Dermis microvascular lymphatic vessel endothelial cell (primary cell): ENCODE measurements around the gene TCN2. TPM values are rescaled to one million over a fixed set of nuclear protein-coding genes. Genes with fewer than 3 reads are reported as not detected.
"Not testable (repeated sequence)": the region's sequence is repeated elsewhere in the genome, so short reads cannot be mapped to it uniquely, and the experiment has no call there.

Experiments used
- DNase-seq, 2 donors: peaks; one replicate each; pipeline versions ENCODE4 v3.0.0 to v3.0.0-alpha.2; 2010; ENCODE audit warnings: low read depth in 2 of 2
- total RNA-seq: library from RNA; depleted of rRNA; stranded (reverse); fragments of >200 nt; gene quantifications from 2 replicates; pipeline ENCODE4 v1.2.1, GENCODE V29; 2014

Gene TCN2
- 18.2 and 29.5 TPM in 2 replicates for total RNA-seq

DNA sequence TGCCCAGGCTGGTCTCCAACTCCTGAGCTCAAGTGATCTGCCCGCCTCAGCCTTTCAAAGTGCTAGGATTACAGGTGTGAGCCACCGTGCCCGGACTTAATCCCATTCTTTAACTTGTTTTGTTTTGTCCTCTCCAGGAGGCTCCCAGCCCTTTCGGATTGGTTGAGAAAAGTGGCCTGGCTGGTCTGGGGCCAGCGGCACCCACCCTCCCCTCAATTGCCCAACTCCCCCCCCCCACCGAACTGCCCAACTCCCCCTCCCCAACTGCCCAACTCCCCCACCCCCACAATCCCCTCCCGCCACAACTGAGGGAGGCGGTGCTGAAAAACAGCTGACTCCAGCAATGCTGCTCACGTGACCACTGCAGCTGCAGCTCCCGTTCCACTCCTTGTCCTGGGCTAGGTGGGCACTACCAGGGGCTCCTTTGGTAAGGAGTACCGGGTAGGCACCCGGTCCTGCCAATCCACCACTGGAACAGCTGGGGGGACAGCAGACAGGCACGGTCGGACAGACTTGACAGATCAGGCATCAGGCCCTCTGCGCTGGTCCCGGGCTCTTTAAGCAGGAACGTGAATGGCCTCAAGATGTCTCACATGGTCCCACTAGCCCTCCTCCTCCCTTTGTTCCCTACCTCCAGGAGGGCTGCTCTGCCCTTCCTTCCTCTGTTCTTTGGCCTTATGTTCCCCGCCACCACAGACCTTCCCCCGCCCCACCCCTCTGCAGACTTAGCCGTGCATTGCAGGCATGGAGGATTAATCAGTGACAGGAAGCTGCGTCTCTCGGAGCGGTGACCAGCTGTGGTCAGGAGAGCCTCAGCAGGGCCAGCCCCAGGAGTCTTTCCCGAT lies at the start of gene TCN2:
Gene TCN2 (plus strand): TSS at position 720 of the 845 bp plus-strand sequence. CDS start 158 bp downstream, outside the sequence.
- peak; percentile 31 to 82 for DNase-seq

DNA sequence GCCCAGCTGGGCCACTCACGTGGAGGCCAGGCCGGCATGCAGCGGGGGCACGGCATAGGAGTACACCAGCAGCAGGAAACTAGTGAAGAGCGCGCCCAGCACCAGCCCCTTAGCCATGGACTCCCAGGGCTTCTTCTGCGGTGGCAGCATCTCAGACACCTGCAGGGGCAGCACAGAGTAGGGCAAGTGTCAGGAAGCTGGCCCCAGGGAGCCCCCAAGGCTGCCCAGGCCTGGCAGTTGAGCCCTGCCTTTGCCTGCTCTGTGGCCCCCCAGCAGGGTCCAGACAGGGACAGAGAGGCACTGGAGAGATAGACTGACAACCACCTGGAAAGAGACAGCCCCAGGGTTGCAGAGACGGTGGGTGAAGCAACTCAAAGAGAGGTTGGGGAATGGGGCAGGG lies 49.7 kb upstream of the TCN2 start:
- no peak for DNase-seq

GRCh38 chr22:30559889-30560288 lies 47.1 kb upstream of the TCN2 start:
- DNase-seq, result no peak

- DNase-seq, result not testable (repeated sequence)
These were observed 46.3 kb upstream of the TCN2 start for GRCh38 chr22:30560643-30561202.

- DNase-seq, result no peak
These were observed 45.4 kb upstream of the TCN2 start for GRCh38 chr22:30561402-30562189.

DNA sequence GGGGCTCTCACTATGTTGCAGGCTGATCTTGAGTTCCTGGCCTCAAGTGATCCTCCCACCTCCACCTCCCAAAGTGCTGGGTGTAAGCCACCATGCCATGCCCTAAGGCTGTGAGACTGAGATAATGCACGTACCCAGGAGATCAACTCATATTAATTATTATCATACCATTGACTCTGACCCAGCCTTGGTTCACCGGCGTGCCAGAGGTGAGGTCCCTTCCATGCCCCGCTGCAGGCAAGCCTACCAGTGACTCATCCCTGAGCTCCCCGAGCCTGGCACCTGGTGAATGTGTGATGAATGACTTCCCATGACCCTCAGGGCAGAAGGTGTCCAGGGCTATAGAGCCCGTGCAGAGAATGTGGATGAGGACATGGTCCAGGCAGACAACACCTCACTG lies 44.6 kb upstream of the TCN2 start:
- DNase-seq, result no peak

DNA sequence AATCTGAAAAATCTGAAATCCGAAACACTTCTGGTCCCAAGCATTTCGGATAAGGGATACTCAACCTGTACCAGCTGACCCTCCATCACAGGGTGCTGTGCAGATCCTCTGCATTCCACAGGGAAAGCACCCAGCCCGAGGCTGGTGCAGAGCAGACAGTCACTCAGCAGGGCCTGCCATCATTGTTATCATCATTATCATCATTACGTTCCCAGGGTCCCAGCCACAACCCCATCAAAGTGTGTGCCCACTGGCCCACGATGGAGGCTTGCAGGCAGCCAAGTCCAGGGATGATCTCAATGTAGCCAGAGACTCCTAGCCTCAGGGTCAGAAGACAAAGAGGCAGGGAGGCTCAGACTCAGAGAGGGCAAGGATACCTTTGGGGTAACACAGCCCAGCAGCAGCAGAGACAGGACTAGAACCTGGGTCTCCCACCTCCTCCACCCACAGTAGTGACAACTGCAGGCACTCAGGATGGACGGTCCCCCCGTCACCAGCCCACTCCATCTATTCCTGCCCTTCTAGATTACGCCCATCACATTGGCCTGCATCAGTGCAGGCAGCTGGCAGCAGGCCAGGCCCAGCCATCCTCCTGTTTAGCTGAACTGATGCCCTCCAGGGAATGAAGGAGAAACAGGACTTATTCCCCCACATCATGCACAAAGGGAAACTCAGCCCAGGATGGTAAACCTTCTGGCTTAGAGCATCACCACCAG lies 42.8 kb upstream of the TCN2 start:
- no peak for DNase-seq

DNA sequence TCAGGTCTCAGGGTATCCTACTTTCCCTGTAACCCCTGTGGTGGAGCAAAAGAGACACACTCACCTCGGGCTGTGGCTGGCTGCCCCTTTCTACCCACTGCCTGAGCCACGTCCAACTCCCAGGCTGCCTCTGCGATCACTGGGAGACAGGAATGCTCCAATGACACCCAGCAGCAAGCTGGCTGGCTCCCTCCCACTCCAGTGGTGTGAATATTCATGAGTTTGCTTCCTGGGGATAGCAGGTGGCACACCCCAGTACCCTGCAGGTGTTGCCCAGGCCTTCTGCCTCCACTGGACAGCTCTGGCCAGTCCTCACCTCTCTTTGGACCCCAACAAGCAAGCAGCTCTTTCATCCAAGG lies 42.2 kb upstream of the TCN2 start:
- no peak for DNase-seq

DNA sequence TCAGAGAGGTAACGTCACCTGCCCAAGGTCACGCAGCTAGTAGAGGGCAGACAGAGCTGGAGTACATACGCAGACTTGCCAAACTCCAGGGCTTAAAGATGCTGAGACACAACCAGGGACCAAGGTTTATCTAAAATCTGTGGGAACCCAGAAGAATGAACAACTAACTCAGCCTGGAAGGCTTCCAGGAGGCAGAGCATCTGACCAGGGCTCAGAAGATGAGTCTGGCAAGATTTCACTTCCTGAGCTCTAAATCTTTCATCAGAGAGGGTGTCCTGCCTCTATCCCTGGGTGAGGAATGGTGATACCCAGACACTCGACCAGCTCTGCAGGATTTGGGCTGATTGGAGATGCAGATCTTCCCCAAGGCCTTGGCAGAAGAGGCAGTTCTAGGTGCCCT lies 41.6 kb upstream of the TCN2 start:
- DNase-seq, result no peak

GRCh38 chr22:30566125-30566524 lies 40.8 kb upstream of the TCN2 start:
- DNase-seq, result no peak

DNA sequence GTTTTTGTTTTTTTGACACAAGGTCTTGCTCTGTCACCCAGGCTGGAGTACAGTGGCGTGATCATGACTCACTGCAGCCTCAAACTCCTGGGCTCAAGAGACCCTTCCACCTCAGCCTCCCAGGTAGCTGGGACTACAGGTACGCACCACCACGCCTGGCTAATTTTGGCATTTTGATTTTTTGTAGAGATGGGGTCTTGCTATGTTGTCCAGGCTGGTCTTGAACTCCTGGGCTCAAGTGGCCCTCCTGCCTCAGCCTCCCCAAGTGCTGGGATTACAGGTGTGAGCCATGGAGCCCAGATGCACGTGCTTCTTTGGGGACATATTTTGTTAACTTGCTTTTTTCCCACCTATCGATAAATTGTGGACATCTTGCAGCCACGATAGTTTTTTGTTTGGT lies 39.7 kb upstream of the TCN2 start:
- DNase-seq, result not testable (repeated sequence)

DNA sequence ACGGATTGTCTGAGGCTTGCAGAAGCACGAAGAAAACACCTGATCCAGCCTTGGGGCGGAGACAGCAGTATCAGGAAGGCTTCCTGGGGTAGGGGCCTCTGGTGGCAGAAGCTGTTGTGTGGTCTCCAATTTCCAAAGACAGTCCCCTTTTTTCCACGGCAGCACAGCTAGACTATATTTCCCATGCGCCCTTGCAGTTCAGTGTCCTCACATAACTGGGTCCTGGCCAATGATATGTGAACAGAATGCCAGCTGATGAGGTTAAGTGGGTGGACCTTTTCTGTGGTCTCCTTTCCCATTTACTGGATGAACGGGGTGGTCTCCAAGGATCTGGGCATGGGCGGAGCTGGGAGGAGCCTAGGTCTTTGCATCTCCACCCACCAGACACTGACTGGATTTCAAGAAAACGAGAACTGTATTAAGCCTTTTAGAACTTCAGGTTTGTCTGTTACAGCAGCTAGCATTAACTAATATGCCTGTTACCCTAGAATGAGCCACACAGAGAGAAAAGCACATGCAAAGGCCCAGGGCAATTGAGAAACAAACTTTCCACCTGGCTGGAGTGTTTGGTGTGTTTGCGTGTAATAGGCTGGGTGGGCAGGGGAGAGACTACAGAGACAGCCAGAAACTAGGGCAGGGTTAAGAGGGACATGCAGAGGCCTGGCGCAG lies 38.7 kb upstream of the TCN2 start:
- DNase-seq, result no peak

DNA sequence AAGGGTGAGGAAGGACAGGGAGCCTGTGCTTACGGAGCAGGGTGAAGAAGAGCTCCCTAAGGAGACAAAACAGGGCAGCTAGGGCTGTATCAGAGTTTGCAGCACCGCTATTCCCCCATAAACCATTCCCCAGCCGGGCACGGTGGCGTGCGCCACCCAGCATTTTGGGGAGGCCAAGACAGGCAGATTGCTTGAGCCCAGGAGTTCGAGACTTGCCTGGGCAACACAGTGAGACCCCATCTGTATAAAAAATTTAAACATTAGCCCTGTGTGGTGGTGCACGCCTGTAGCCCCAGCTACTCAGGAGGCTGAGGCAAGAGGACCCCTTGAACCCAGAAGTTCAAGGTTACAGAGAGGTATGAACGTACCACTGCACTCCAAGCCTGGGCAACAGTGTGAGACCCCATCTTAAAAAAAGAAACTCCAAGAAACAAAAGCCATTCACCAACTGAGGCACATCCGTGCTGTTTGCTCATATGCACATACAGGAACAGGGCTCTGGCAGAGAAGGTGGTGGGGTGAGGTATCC lies 37.2 kb upstream of the TCN2 start:
- DNase-seq, result no peak

- DNase-seq, result no peak
These were observed 34.8 kb upstream of the TCN2 start for GRCh38 chr22:30572210-30572609.

DNA sequence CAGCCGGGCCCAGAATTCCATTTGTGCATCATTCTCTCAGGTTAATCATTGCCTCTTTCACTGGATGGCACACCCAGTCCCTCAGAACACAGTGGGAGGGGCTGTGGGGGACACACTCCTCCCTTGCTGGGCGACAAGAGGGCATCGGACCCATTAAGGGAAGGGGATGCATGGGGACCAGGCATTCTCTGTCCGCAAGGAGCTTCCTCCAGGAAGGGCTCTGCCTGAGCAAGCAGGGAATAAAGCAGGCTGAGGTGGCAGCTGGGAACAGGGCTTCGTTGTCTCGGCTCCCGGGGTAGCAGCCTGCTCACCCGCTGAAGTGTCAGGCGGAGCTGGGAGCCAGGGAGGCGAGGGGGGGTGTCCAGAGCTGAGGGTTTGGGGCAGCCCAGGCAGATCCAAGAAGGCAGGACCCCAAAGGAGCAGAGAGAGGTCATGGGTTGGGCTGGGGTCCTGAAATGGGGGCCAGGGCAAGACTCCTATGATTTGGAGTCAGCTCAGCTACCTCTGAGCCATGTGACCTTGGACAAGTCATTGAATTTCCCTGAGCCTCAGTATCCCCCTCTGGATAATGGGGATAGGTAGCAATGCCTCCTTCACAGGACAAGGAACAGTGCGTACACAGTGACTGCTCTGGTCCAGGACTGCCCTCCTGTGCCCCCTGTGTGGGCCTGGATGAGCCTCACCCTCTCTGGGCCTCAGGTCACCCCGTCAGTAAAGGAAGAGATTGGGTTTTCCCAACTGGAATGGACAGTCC lies 34.0 kb upstream of the TCN2 start:
- DNase-seq, result no peak

DNA sequence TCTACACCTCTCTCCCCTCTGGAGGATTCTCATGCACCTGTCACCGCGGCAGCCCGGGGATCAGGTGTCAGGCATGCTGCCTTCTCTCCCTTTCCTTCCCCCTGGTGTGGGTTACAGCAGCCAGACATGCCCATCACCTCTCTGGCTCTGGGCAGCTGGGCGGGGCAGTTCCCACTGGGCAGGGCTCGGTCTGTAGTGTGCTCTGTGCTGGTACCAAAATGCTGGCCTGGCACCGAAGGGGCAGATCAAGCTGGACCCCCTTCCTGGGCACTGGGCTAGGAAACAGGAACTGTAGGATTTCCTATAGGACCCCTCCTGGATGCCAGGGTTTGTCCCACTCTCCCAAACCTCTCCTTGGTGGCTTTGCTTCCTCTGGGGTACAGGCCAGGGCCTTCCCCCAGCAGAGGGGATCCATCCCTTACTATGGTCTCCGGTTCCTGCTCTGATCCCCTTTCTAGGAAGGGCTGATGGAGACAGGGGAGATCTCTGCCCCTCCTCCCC lies 33.3 kb upstream of the TCN2 start:
- DNase-seq, result no peak

- DNase-seq, result no peak
These were observed 32.6 kb upstream of the TCN2 start, which contains the start of gene GAL3ST1 for GRCh38 chr22:30574095-30574981. GAL3ST1 (minus strand) TSS chr22:30574665; CDS start chr22:30557392, 17,273 bp downstream.

DNA sequence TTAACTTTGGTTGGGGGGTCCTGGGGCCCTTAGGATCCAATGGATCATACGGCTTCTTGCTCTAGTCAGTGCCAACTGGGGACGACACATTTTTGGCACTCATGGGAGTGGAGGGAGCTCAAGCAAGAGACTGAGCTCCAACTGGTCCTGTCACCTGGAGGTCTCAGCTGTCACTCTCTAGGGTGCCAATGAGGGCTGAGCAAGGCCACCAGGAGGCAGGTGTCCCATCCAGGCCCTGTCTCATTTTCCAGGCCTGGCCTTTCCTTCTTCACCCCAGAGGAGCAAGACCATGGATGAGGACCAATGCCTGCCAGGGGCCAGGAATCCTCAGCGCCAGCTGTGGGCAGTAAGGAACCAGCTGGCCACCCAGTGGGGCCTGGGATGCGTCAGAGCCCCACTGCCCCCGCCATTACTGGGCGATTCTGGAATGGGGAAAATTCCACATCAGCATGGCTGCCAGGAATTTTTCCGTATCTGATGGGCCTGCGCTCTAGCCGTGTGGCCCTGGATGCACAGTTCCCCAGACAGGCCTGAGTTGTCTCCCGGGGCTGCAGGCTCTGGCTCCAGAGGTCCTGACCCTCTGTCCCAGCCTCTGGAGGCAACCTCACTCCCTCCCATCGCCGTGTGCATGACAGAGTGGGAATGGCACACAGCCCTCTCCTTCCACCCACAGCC lies 31.8 kb upstream of the TCN2 start:
- peak in 1 of 2 donors; percentile 14 for DNase-seq
